ENCODE data around the gene CTIF.

CTIF gene

GRCh38 chr18:48762022-48762421 lies 223.2 kb downstream of the CTIF start:
- DNase-seq, result no peak

- DNase-seq, result no peak
Observed at GRCh38 chr18:48762836-48763718, 224.2 kb downstream of the CTIF start.

GRCh38 chr18:48763719-48764100 lies 224.9 kb downstream of the CTIF start:
- no peak for DNase-seq

GRCh38 chr18:48765053-48765452 lies 226.2 kb downstream of the CTIF start:
- DNase-seq, result no peak

GRCh38 chr18:48766026-48766425 lies 227.2 kb downstream of the CTIF start:
- DNase-seq, result no peak

GRCh38 chr18:48766487-48766886 lies 227.7 kb downstream of the CTIF start:
- DNase-seq, result no peak

GRCh38 chr18:48767090-48767690 lies 228.4 kb downstream of the CTIF start:
- DNase-seq, result no peak

GRCh38 chr18:48769006-48769636 lies 230.3 kb downstream of the CTIF start:
- no peak for DNase-seq

GRCh38 chr18:48770243-48770642 lies 231.4 kb downstream of the CTIF start:
- DNase-seq, result no peak

GRCh38 chr18:48771641-48772375 lies 233.0 kb downstream of the CTIF start:
- no peak for DNase-seq

GRCh38 chr18:48772457-48772856 lies 233.6 kb downstream of the CTIF start:
- DNase-seq, result no peak

GRCh38 chr18:48773821-48774220 lies 235.0 kb downstream of the CTIF start:
- no peak for DNase-seq

- no peak for DNase-seq
Observed at GRCh38 chr18:48774941-48775340, 236.1 kb downstream of the CTIF start.

- DNase-seq, result no peak
Observed at GRCh38 chr18:48775372-48776155, 236.7 kb downstream of the CTIF start.

- DNase-seq, result no peak
Observed at GRCh38 chr18:48776156-48776555, 237.3 kb downstream of the CTIF start.

GRCh38 chr18:48776641-48777025 lies 237.8 kb downstream of the CTIF start:
- DNase-seq, result no peak

- DNase-seq, result peak; percentile 73
Observed at GRCh38 chr18:48777026-48777743, 238.4 kb downstream of the CTIF start.

- no peak for DNase-seq
Observed at GRCh38 chr18:48777744-48778116, 238.9 kb downstream of the CTIF start.

GRCh38 chr18:48778344-48779011 lies 239.6 kb downstream of the CTIF start:
- DNase-seq, result no peak

- DNase-seq, result no peak
Observed at GRCh38 chr18:48779462-48779861, 240.6 kb downstream of the CTIF start.

- DNase-seq, result peak; percentile 20
Observed at GRCh38 chr18:48780201-48780912, 241.5 kb downstream of the CTIF start.

All from OCI-M1 (cell line).